CD4-positive, alpha-beta T cell (primary cell): ENCODE results near the gene TTLL10. TPM values are rescaled to one million over a fixed set of nuclear protein-coding genes. Genes with fewer than 3 reads are reported as not detected.

Source experiments
- ATAC-seq: fragments of 200-7000 bp; cut with Tn5 transposase; one replicate; pipeline ENCODE4 v1.10.0; 2022; ENCODE audit warnings: mild to moderate bottlenecking; ENCODE audit not compliant: poor library complexity
- CTCF ChIA-PET: fragments of 350-600 bp; sonication (Branson Sonifier 250); formaldehyde crosslinking; loops from one replicate; lab custom pipeline; 2021; ENCODE audit warnings: antibody characterized with exemption, inconsistent platforms; lab: Charles Lee
- POLR2A ChIA-PET: fragments of 350-600 bp; sonication (Branson Sonifier 250); formaldehyde crosslinking; loops from one replicate; lab custom pipeline; 2021; ENCODE audit warnings: antibody characterized with exemption, inconsistent platforms; lab: Charles Lee
- DNase-seq, 14 experiments: peaks; one replicate each; pipeline ENCODE4 v3.0.0-alpha.2; 2013 to 2020; ENCODE audit warnings: mixed read lengths in 2 of 14
- H3K27ac ChIP-seq, 2 donors: one replicate each; pipeline versions ENCODE4 v1.5.1 to v1.7.0; 2013; ENCODE audit warnings: low read length in 2 of 2, low read depth in 1 of 2, mild to moderate bottlenecking in 1 of 2
- H3K27me3 ChIP-seq, 2 experiments: 1 replicate in 1 of 2; 2 replicates in 1 of 2; pipeline versions ENCODE4 v1.6.1 to v1.7.0; 2013; ENCODE audit warnings: low read length in 2 of 2, control low read depth in 1 of 2, mild to moderate bottlenecking in 1 of 2, moderate library complexity in 1 of 2; ENCODE audit not compliant: insufficient read depth in 2 of 2, control insufficient read depth in 1 of 2
- H3K36me3 ChIP-seq: one replicate; pipeline ENCODE4 v1.6.1; 2013; ENCODE audit warnings: low read length, control low read depth; ENCODE audit not compliant: insufficient read depth
- H3K4me1 ChIP-seq: one replicate; pipeline ENCODE4 v1.6.1; 2013; ENCODE audit warnings: low read length, control low read depth; ENCODE audit not compliant: insufficient read depth
- H3K4me3 ChIP-seq: one replicate; pipeline ENCODE4 v1.5.1; 2013; ENCODE audit warnings: mild to moderate bottlenecking, low read length, moderate library complexity
- H3K9me3 ChIP-seq, 2 experiments: 1 replicate in 1 of 2; 2 replicates in 1 of 2; pipeline versions ENCODE4 v1.6.1 to v1.7.0; 2013; ENCODE audit warnings: low read length in 2 of 2, mild to moderate bottlenecking in 2 of 2, control low read depth in 1 of 2, moderate library complexity in 1 of 2; ENCODE audit not compliant: control insufficient read depth in 1 of 2, insufficient read depth in 1 of 2
- H3K27ac Mint-ChIP-seq: one replicate; pipeline ENCODE4 v1.8.0; 2020; ENCODE audit warnings: mixed read lengths
- H3K27me3 Mint-ChIP-seq: one replicate; pipeline ENCODE4 v1.8.0; 2021; ENCODE audit warnings: mixed read lengths
- H3K36me3 Mint-ChIP-seq: one replicate; pipeline ENCODE4 v1.8.0; 2021; ENCODE audit warnings: low read depth, mixed read lengths
- H3K4me1 Mint-ChIP-seq: one replicate; pipeline ENCODE4 v1.8.0; 2021; ENCODE audit warnings: low read depth, mixed read lengths
- H3K4me3 Mint-ChIP-seq: one replicate; pipeline ENCODE4 v1.8.0; 2020; ENCODE audit warnings: mild to moderate bottlenecking, mixed read lengths
- H3K9me3 Mint-ChIP-seq: one replicate; pipeline ENCODE4 v1.8.0; 2020; ENCODE audit warnings: mixed read lengths
- intact Hi-C, 2 experiments: fragments of 100-400 bp; cut with DNase I in 1 of 2; cut with micrococcal nuclease in 1 of 2; formaldehyde crosslinking; loops; one replicate each; pipeline versions ENCODE4 v1.15.1 to v1.9.0; 2023 to 2025; cut with DNase I, micrococcal nuclease
- total RNA-seq, 174 experiments: library from RNA in 2 of 174; stranded (reverse) in 2 of 174; gene quantifications; one replicate each; pipeline ENCODE4 v1.2.3 and lab custom pipeline; 2021 to 2026
- TF ChIP-seq, protein P1 (sequence below): fragments of 200-600 bp; IDR thresholded peaks from one replicate; pipeline ENCODE4 v1.8.0; 2022; ENCODE audit warnings: antibody characterized with exemption, mild to moderate bottlenecking

Gene TTLL10
- total RNA-seq, 2 experiments from 2014 or later = 0.11 to 0.59 TPM

DNA sequence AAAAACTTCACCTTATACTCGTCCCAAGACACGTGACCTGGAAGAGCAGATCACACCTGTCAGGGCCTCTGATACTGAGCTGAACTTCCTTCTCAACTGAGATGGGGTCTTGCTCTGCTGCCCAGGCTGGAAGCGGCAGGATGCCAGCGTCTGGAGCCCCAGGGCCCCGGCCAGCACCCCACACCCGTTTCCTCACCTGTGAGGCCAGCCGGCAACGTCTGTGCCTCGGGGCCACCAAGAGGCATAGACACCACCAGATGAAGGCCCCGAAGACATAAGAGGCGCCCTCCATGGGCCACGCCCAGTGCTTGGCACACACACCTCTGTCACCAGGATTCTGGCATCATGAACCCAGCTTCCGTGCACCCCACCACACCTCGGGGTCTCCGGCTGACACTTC, 49.6 kb downstream of the TTLL10 start:
- H3K36me3 Mint-ChIP-seq = peaks cover 74% of the 10 kb centered on the region

DNA sequence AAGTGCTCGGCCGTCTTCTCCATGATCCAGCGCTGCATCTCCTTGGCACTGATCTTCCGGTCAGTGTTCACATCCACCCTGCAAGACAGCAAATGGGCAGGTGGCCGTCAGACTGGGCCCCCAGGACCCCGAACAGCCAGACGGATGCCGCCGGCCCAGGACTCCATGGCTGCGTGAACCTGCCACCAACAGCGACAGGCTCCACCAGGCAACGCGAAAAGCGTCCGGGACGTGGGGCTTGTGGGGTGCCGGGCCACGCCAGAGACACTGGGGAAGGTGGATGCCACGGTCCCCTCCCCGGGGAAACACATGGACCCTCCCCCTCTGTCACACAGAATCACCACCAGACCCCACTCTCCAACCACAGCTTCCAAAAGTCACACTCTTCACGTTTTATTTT, 50.2 kb downstream of the TTLL10 start:
- ATAC-seq (no peak), DNase-seq (no peak)
- Mint-ChIP-seq H3K36me3 (peaks cover 77% of the 10 kb centered on the region), H3K9me3 (no peaks in the 10 kb centered on the region), H3K4me1 (peaks cover 13% of the 10 kb centered on the region), H3K4me3 (peak overlapping the region; percentile 25), H3K27ac (no peak overlapping the region), H3K27me3 (no peaks in the 10 kb centered on the region)
- peaks cover 87% of the 10 kb centered on the region for H3K36me3 ChIP-seq
- H3K27me3 ChIP-seq = no peaks in the 10 kb centered on the region
- H3K27ac ChIP-seq = no peak overlapping the region
- H3K4me1 ChIP-seq = peaks cover 43% of the 10 kb centered on the region
- ChIA-PET POLR2A (no interaction called here), CTCF (no interaction called here)
- intact Hi-C loops = no loop called here
- no peak overlapping the region for H3K4me3 ChIP-seq
- no peaks in the 10 kb centered on the region for H3K9me3 ChIP-seq
- TF ChIP-seq, protein P1, sequence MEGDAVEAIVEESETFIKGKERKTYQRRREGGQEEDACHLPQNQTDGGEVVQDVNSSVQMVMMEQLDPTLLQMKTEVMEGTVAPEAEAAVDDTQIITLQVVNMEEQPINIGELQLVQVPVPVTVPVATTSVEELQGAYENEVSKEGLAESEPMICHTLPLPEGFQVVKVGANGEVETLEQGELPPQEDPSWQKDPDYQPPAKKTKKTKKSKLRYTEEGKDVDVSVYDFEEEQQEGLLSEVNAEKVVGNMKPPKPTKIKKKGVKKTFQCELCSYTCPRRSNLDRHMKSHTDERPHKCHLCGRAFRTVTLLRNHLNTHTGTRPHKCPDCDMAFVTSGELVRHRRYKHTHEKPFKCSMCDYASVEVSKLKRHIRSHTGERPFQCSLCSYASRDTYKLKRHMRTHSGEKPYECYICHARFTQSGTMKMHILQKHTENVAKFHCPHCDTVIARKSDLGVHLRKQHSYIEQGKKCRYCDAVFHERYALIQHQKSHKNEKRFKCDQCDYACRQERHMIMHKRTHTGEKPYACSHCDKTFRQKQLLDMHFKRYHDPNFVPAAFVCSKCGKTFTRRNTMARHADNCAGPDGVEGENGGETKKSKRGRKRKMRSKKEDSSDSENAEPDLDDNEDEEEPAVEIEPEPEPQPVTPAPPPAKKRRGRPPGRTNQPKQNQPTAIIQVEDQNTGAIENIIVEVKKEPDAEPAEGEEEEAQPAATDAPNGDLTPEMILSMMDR = no peak

More for the DNA sequence above, 49.6 kb downstream of the TTLL10 start:
- DNase-seq (no peak), ATAC-seq (no peak)
- Histone ChIP-seq H3K4me3 (no peak overlapping the region), H3K27ac (no peak overlapping the region), H3K36me3 (peaks cover 86% of the 10 kb centered on the region), H3K4me1 (peaks cover 43% of the 10 kb centered on the region), H3K27me3 (no peaks in the 10 kb centered on the region), H3K9me3 (no peaks in the 10 kb centered on the region)
- peaks cover 13% of the 10 kb centered on the region for H3K4me1 Mint-ChIP-seq
- intact Hi-C loops = no loop called here
- H3K4me3 Mint-ChIP-seq = peak overlapping the region; percentile 54
- POLR2A ChIA-PET = no interaction called here
- H3K27ac Mint-ChIP-seq = no peak overlapping the region
- H3K27me3 Mint-ChIP-seq = no peaks in the 10 kb centered on the region
- TF ChIP-seq, protein P1 = no peak
- CTCF ChIA-PET = no interaction called here
- H3K9me3 Mint-ChIP-seq = no peaks in the 10 kb centered on the region

DNA sequence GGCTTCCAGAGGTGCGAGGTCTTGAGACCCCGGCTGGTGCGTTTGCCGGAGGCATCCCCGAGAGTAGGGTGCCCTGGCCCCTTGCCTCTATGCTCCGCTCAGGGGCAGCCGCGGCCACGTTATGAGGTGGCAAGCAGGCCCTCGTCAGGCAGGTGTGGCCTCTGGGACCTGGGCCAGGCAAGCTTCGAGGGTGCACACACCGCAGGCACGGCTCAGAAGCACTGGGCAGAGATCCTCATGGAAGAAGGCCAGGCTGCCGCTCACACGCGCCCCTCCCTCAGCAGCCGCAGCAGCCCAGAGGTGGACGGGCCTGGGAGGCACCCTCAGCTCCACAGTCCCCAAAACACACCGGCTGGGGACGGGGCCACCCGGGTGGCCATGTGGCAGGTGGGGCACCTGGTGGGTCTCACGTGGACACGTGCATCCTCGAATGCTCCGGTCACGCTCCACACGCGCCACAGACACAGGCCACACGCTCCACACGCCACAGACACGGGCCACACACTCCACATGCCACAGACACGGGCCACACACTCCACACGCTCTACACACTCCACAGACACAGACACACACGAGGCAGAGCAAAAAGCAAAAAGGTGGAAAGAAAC, 51.7 kb downstream of the TTLL10 start:
- Mint-ChIP-seq H3K4me1 (peaks cover 13% of the 10 kb centered on the region), H3K9me3 (no peaks in the 10 kb centered on the region), H3K36me3 (peaks cover 74% of the 10 kb centered on the region), H3K27ac (no peak overlapping the region), H3K27me3 (no peaks in the 10 kb centered on the region), H3K4me3 (no peak overlapping the region)
- H3K27ac ChIP-seq = no peak overlapping the region
- DNase-seq (no peak), ATAC-seq (no peak)
- H3K4me1 ChIP-seq = peaks cover 42% of the 10 kb centered on the region
- H3K36me3 ChIP-seq = peaks cover 79% of the 10 kb centered on the region
- H3K9me3 ChIP-seq = no peaks in the 10 kb centered on the region
- ChIA-PET POLR2A (no interaction called here), CTCF (no interaction called here)
- TF ChIP-seq, protein P1 = no peak
- H3K27me3 ChIP-seq = no peaks in the 10 kb centered on the region
- intact Hi-C loops = no loop called here
- H3K4me3 ChIP-seq = no peak overlapping the region
